GM21825 (cell line): Measurements from ENCODE around the gene PIP5K1A.
"Not testable (repeated sequence)": the region's sequence is repeated elsewhere in the genome, so short reads cannot be mapped to it uniquely, and the experiment has no call there.

Source experiments
- ATAC-seq: cut with Tn5 transposase; IDR thresholded peaks from one replicate; pipeline ENCODE4 v1.9.1; 2021; ENCODE audit warnings: mild to moderate bottlenecking, moderate library complexity; ENCODE audit not compliant: unreplicated experiment

Gene PIP5K1A

DNA sequence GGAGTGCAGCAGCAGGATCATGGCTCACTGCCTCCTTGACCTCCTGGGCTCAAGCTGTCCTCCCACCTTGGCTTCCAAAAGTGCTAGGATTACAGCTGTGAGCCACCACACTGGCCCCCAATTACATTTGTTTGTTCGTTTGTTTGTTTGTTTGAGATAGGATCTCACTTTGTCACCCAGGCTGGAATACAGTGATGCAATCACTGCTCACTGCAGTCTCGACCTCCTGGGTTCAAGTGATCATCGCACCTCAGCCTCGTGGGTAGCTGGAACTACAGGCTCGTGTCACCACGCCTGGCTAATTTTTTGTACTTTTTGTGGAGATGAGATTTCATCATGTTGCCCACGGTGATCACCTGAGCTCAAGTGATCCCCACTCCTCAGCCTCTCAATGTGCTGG is 6.3 kb upstream of the PIP5K1A start:
- no peak for ATAC-seq

DNA sequence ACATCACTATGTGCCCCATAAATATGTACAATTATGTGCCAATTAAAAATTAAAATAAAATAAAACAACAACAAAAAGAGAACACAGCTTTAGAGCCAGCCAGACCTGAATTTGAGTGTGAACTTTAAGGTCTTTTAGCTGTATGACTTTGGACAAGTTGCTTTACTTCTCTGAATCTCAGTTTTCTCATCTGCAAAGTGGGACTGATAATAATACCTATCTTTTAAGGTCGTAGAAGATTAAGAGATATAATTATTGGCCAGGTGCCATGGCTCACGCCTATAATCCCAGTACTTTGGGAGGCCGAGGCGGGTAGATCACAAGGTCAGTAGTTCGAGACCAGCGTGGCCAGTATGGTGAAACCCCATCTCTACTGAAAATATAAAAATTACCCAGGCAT is 5.0 kb upstream of the PIP5K1A start:
- ATAC-seq = no peak

DNA sequence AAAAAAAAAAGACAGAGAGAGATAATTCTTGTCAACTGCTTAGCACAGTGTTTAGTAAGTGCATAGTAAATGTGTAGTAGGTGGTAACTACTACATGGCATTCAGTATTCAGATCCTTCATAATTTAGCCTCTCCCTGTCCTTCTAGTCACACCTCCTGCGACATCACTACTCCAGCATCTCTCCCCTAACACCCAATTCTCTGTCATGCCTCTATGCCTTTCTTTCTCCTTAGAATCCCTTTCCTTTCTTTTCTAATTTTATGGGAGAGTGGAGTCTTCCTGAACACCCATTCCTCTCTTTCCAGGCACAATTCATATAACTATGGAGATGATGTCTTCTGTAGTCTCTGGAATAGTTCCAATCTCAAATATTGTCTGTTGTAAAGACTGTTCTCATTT is 4.5 kb upstream of the PIP5K1A start:
- no peak for ATAC-seq

DNA sequence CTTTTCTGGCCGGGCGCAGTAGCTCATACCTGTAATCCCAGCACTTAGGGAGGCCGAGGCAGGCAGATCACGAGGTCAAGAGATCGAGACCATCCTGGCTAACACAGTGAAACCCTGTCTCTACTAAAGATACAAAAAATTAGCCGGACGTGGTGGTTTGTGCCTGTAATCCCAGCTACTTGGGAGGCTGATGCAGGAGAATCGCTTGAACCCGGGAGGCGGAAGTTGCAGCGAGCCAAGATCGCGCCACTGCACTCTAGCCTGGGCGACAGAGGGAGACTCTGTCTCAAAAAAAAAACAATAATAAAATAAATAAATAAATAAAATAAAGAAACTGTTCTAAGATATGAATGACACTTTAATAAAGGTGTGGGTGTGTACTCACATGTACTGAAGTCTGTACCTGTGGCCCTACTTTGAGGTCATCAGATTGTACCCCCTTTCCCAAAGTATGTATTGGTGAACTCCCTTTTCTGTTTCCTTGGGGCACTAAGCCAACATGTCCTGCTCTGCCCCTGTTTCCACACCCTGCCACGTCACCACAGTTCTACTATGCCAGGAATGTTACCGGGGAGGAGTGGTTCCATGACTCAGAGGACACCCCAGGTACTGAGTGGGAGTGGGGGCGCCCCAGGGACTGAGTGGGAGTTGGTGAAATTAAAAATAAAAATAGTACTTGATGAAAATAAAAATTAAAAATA is 3.3 kb upstream of the PIP5K1A start:
- not testable (repeated sequence) for ATAC-seq

DNA sequence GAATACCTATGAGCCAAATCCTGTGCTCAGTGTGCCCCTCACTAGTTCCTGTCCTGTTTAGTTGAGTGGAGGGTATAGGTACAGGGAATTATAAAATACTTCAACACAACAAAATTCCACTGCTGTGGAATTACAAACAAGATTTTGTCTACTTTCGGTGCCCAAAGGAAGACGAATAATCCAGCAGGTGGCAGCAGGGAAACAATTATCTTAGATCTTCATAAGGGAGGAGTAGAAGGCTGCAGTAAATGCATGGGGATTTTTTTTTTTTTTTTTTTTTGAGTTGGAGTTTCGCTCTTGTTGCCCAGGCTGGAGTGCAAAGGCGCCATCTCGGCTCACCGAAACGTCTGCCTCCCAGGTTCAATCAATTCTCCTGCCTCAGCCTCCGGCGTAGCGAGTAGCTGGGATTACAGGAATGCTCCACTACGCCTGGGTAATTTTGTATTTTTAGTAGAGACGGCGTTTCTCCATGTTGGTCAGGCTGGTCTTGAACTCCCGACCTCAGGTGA is 2.0 kb upstream of the PIP5K1A start:
- no peak for ATAC-seq

DNA sequence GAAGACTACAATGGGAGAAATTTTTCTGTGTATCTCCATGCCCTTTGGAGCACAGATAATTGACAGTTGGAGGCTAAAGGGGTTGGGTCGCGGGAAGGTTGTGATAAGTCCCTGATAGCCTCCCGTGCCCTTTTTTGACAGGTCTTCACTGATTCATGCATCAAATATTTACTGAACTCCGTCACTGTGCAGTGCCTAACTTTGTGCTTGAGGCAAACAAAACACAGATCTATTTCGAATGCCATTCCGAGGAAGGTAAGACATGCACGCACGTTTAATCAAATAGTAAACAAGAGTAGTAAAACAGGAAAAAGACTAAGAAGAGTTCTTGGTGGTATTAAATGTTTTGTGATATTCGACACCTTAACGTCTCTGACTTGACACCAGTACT is 494 bp upstream of the PIP5K1A start:
- ATAC-seq = peak; percentile 5

DNA sequence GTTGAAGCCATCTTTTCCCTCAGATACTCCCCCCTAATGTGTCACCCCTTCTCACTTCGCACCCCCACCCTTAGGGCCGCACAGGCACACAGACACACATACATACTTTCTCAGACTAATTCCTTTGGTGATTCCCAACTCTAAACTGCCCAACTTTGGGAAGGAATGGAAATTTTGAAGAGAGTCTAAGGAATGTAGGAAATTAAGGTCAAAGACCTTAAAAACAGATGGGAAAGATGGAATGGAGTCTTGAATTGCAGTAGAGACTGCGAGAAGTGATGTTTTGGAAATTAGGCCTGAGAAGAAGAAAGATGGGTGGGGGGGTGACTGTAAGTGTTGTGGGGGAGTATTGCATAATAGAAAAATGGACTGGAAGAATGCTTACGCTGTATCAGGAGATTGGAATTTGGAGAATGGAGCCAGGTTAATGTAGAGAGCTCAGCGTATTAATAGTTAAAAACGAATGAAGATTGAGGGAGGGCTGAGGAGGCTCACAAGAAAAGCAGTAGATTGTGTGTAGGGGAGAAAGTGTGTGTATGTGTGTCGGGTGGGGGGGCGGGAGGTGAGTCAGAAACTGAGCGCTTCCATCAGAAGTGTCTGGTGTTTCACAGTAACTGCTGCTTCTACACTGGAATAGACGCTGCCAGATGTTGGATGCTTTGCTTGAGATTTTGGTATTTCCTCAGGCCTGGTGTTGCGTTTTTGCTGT is 1.7 kb downstream of the PIP5K1A start:
- ATAC-seq = no peak

DNA sequence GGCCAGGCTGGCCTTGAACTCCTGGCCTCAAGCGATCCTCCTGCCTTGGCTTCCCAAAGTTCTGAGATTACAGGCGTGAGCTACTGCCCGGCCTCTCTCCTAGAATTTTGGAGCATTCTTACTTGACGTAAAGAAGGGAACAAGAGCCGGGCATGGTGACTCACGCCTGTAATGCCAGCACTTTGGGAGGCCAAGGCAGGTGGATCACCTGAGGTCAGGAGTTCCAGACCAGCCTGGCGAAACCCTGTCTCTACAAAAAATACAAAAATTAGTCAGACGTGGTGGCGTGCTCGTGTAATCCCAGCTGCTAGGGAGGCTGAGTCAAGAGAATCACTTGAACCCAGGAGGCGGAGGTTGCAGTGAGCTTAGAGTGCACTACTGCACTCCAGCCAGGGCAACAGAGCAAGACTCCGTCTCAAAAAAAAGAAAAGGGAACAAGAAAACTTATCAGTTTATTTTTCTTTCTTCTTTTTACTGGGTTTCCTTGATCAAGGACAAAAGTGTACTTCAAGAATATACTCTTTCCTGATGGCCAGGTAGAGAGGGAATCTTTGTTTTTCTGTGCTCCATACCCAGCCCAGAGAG is 7.1 kb downstream of the PIP5K1A start:
- not testable (repeated sequence) for ATAC-seq

DNA sequence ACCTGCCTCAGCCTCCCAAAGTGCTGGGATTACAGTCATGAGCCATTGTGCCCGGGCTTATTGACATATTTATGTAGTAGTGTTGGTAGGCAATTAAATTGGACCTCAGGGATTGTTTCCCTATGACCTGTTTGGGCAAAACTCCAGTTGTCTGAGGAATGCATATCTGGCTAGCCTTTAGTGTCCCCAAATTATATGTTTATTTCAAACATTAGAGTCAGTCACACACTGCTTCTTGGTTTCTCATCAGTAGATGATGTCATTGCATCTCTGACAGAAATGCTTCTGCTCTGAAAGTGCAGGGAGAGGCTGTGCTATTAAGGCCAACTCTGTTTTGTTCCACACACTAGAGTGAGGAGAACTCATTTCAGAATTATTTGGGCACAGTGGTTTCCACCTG is 12.5 kb downstream of the PIP5K1A start:
- no peak for ATAC-seq

DNA sequence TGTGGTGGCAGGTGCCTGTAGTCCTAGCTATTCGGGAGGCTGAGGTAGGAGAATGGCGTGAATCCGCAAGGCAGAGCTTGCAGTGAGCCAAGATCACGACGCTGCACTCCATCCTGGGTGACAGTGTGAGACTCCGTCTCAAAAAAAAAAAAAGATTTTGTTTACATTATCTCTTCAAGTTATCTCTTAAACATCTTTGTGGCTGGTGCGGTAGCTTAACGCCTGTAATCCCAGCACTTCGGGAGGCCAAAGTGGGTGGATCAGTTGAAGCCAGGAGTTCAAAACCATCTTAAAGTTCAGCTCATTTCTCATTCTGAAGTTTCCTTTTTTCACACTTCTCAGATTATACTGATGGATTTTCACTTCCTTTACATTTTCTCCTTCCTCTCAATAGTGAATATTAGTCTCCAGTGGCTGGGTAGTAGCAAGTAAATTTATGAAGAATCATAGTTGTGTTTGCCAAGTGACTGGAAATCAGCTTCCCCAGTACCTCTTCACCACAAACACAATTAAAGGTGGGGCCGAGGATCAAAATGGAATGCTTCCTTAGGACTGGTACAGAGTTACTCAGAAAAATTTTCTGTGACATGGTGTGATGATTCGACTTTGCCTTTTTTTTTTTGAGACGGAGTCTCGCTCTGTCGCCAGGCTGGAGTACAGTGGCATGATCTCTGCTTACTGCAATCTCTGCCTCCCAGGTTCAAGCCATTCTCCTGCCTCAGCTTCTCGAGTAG is 13.8 kb downstream of the PIP5K1A start:
- no peak for ATAC-seq

DNA sequence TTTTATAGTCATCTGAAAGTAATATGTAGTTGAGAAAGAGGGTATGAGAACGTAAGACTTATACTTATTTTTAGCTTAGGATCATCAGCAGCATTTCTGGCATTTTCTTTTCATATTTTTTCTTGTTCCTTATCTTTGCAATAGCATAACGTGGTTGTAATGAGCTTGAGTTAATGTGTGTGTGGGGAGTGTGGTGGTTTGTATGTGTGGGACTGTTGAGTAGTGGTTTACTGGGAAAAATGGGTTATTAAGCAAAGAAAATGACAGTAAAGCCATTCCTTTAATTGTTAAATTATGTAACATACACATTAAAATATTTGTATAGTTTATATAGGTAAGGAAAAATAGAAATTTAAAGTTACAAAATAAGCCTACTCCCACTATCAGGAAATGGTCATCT is 15.2 kb downstream of the PIP5K1A start:
- ATAC-seq = no peak

DNA sequence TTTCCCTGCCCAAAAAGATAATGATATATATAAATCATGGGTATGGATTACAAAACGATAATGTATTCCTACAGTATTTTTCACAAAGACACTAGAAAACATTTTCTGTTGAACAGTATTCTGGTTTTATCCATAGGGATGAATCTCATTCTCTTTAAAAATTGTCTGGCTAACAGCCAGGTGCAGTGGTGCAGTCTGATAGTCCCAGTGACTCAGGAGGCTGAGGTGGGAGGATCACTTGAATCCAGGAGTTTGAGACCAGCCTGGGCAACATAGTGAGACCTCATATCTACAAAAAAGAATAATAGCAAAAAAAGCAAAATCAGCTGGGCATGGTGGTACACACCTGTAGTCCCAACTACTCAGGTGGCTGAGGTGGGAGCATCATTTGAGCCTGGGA is 23.3 kb downstream of the PIP5K1A start:
- ATAC-seq = no peak

DNA sequence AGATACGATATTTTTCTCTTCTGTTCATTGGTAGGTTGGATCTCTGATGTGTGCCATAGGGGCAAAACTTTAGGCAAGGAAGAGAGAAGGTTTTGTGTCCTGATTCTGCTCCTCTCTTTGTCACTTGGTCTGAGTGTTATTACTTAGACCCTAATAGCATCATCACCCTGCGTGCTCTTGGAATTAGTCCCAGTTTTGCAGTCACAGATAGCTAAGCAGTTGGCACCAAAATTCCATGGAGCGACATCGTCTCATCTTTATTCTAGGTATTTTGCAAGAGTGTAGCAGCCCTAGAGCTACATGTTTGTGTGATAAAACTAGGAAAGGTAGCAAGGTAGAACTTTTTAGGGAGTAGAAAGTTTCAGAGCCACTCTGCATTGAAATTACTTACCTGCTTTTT is 23.8 kb downstream of the PIP5K1A start:
- no peak for ATAC-seq

DNA sequence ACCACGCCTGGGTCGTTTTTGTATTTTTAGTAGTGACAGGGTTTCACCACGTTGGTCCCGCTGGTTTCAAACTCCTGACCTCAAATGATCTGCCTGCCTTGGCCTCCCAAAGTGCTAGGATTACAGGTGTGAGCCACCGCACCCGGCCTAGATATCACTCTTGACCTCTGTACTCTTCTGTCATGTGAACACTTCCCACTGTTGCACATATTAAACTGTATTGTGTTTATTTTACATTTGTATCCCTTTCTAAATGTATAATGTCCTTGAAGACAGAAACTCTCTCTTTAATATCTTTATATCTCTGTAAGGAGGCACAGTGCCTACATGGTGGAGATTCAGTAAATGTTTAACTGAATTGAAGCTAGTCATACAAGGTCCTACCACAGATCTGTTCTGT is 36.9 kb downstream of the PIP5K1A start:
- no peak for ATAC-seq

DNA sequence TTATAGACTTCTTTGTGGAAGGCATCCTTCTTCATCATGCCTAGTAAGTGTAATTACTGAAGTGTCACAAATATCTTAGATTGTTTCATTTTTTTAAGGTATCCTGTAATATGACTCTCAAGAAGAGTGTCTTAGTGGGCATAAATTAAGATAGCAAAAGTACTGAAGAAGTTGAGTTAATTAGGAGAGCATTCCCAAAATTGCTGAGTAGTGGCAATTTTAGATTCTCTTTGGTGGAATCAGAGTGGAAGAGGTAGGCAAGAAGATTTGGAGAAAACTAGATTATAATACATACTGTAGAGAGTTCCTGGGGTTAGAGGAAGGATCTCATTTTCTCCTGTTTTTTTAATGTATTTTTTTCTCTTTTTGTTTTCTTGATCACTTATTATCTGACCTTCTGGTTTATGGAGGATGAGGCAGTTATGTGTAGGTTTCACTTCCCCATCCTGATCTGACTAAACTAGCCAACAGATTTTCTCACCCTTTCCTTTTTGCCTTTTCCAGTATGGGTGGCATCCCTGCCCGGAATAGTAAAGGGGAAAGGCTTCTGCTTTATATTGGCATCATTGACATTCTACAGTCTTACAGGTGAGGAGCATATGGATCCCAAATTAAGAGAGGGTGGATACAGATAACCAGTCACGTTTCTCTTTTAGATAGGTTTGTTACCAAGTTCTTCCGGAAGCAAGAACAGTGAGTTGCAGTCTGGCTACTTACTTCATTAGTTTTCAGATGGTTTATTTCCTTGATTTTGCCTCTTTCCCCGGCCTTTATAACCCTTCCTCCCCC is 39.5 kb downstream of the PIP5K1A start:
- ATAC-seq = no peak

DNA sequence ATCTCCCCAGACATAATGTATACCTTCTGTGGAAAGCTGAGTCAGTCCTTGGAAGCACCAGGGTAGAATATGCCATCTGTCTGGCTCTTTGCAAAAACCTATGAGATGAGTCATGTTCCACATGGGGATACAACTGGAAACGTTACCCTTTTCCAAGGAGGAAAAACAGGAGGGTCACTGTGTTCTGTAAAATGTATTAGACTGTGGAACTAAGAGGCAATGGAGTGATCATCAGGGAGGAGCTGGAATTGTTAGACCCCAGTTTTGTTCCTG is 40.1 kb downstream of the PIP5K1A start:
- ATAC-seq = no peak

DNA sequence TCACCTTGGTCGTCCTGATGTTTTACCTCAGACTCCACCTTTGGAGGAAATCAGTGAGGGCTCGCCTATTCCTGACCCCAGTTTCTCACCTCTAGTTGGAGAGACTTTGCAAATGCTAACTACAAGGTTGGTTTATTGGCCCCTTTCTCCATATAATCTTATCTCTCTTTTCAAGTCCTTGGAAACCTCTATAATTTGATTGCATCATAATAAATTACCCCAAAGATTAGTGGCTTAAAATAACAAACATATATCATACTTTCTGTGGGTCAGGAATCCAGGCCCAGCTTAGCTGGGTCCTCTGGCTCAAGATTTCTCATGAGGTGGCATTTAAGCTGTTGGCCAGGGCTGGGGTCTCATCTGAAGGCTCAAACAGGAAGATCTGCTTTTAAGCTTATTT is 44.1 kb downstream of the PIP5K1A start:
- no peak for ATAC-seq

DNA sequence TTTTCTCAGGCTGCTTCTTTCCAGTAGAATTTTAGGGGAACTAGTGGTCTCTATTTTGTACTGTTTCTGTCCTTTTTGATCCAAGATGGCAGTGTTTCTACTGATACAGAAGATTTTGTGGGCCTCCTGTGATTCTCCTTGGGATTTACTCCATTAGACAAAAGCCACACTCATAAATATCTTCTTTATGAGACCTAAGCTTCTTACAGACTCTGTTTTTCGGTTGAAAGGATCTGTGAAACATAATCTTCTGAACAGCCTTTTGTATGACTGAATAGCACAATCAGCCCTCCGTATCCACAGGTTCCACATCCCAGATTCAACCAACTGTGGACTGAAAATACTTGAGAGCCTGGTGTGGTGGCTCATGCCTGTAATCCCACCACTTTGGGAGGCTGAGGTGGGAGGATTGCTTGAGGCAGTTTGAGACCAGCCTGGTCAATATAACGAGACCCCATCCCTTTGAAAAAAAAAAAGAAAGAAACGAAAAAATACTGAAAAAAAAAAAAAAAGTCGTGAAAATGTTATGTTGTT is 45.4 kb downstream of the PIP5K1A start:
- ATAC-seq = no peak

DNA sequence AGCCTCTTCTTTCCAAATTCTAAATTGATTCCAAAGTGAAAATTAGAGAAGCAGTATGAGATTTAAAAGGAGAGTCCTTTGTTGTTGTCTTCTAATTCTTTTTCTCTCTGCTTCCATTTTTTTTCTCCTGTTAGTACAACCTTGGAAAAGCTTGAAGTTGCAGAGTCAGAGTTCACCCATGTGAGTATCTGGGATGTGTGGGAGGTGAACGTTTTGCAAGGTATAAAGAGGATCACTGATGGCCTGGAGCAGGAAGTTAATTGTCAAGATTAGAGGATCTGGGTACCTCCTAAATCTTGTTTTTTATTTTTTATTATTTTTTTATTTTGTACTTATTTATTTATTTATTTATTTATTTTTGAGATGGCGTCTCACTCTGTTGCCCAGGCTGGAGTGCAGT is 48.4 kb downstream of the PIP5K1A start:
- no peak for ATAC-seq

DNA sequence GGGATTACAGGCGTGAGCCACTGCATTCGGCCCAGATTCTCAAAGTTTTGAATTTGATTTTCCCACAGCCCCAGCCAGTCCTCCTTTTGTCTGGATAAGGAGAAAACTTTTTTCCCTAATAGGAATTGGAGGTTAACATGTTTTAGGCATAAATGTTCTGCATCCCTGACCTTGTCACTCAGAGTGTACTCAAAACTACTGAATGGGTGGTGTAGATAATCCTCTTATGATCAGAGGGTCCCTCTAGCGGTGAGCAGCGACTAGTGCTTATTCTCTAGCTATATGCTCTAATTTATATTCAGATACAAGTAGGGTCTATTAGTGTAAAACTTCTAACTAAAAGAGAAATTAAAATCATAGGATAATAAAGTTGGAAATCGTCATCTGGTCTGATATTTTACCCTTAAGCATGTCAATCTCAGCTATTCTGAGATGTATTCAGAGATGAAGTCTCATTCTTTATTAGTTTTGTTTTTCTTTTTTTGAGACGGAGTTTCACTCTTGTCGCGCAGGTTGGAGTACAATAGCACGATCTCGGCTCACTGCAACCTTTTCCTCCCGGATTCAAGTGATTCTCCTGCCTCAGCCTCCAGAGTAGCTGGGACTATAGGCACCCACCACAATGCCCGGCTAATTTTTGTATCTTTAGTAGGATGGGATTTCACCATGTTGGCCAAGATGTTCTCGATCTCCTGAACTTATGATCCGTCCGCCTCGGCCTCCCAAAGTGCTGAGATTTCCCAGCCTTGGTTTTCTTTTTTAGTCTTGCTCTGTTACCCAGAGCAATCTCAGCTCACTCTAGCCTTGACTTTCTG is 53.5 kb downstream of the PIP5K1A start:
- ATAC-seq = no peak
